HEK293 (cell line): Measurements from ENCODE around the gene LIPA.

Experiments used
- KLF9 ChIP-seq: fragments of 450-650 bp; formaldehyde crosslinking; IDR thresholded peaks from 2 replicates; pipeline ENCODE4 v1.5.1; 2016; ENCODE audit warnings: missing biosample characterization, missing genetic modification characterization, low read depth
- ZNF133 ChIP-seq: fragments of 450-650 bp; formaldehyde crosslinking; IDR thresholded peaks from 2 replicates; pipeline ENCODE4 v1.5.1; 2016; ENCODE audit warnings: missing biosample characterization, missing genetic modification characterization
- ZNF274 ChIP-seq, 2 experiments: fragments of 200-500 bp in 1 of 2; fragments of 450-650 bp in 1 of 2; sonication (Bioruptor generic) in 1 of 2; formaldehyde crosslinking in 1 of 2; IDR thresholded peaks; 2 replicates each; pipeline versions ENCODE4 v1.5.1 to v1.6.1; 2014 to 2016; ENCODE audit warnings: borderline replicate concordance in 1 of 2, inconsistent platforms in 1 of 2, low read length in 1 of 2, missing biosample characterization in 1 of 2, missing genetic modification characterization in 1 of 2
- ZNF311 ChIP-seq: fragments of 450-650 bp; formaldehyde crosslinking; IDR thresholded peaks from 2 replicates; pipeline ENCODE4 v1.5.1; 2017; ENCODE audit warnings: missing biosample characterization, missing genetic modification characterization, borderline replicate concordance
- ZNF510 ChIP-seq: fragments of 450-650 bp; formaldehyde crosslinking; IDR thresholded peaks from 2 replicates; pipeline ENCODE4 v1.5.1; 2018; ENCODE audit warnings: mild to moderate bottlenecking, missing genetic modification characterization, missing biosample characterization; ENCODE audit not compliant: insufficient replicate concordance
- ZNF561 ChIP-seq: fragments of 450-650 bp; IDR thresholded peaks from 2 replicates; pipeline ENCODE4 v1.5.1; 2018; ENCODE audit warnings: missing biosample characterization, missing genetic modification characterization, borderline replicate concordance
- TF ChIP-seq, protein P1 (sequence below): fragments of 450-650 bp; formaldehyde crosslinking; IDR thresholded peaks from 2 replicates; pipeline ENCODE4 v1.5.1; 2017; ENCODE audit warnings: missing biosample characterization, missing genetic modification characterization
- TF ChIP-seq, protein P2 (sequence below): fragments of 450-650 bp; formaldehyde crosslinking; IDR thresholded peaks from 2 replicates; pipeline ENCODE4 v1.5.1; 2016; ENCODE audit warnings: missing biosample characterization, missing genetic modification characterization

DNA sequence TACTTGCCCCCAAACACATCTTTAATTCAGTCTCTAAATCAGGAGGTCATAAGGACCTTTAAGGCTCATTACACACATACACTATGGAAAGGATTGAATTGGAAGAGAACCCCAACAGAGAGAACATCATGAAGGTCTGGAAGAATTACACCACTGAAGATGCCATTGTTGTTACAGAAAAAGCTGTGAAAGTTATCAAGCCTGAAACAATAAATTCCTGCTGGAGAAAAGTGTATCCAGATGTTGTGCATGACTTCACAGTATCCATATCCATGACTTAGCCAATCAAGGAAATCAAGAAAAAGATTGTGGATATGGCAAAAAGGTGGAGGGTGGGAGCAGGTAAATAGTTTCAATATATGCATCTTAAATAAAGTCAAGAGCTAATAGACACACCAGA lies 13.7 kb downstream of the LIPA start:
- TF ChIP-seq, protein P1, sequence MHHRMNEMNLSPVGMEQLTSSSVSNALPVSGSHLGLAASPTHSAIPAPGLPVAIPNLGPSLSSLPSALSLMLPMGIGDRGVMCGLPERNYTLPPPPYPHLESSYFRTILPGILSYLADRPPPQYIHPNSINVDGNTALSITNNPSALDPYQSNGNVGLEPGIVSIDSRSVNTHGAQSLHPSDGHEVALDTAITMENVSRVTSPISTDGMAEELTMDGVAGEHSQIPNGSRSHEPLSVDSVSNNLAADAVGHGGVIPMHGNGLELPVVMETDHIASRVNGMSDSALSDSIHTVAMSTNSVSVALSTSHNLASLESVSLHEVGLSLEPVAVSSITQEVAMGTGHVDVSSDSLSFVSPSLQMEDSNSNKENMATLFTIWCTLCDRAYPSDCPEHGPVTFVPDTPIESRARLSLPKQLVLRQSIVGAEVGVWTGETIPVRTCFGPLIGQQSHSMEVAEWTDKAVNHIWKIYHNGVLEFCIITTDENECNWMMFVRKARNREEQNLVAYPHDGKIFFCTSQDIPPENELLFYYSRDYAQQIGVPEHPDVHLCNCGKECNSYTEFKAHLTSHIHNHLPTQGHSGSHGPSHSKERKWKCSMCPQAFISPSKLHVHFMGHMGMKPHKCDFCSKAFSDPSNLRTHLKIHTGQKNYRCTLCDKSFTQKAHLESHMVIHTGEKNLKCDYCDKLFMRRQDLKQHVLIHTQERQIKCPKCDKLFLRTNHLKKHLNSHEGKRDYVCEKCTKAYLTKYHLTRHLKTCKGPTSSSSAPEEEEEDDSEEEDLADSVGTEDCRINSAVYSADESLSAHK (tag by site-specific recombination) = no peak
- TF ChIP-seq, protein P2, sequence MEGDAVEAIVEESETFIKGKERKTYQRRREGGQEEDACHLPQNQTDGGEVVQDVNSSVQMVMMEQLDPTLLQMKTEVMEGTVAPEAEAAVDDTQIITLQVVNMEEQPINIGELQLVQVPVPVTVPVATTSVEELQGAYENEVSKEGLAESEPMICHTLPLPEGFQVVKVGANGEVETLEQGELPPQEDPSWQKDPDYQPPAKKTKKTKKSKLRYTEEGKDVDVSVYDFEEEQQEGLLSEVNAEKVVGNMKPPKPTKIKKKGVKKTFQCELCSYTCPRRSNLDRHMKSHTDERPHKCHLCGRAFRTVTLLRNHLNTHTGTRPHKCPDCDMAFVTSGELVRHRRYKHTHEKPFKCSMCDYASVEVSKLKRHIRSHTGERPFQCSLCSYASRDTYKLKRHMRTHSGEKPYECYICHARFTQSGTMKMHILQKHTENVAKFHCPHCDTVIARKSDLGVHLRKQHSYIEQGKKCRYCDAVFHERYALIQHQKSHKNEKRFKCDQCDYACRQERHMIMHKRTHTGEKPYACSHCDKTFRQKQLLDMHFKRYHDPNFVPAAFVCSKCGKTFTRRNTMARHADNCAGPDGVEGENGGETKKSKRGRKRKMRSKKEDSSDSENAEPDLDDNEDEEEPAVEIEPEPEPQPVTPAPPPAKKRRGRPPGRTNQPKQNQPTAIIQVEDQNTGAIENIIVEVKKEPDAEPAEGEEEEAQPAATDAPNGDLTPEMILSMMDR (tag by site-specific recombination) = no peak
- TF ChIP-seq ZNF561 (tag by site-specific recombination) (no peak), ZNF311 (tag by site-specific recombination) (no peak), KLF9 (tag by site-specific recombination) (no peak), ZNF133 (tag by site-specific recombination) (no peak), ZNF510 (no peak), ZNF274 (IDR thresholded peaks at IDR 0.05; ENCODE audit: low read length) (no peak), ZNF274 (tag by site-specific recombination; IDR thresholded peaks at IDR 0.05; ENCODE audit: borderline replicate concordance) (no peak)
